ENCODE results near the gene PHLDB3.
"Not testable (repeated sequence)": the region's sequence is repeated elsewhere in the genome, so short reads cannot be mapped to it uniquely, and the experiment has no call there.

The PHLDB3 gene

DNA sequence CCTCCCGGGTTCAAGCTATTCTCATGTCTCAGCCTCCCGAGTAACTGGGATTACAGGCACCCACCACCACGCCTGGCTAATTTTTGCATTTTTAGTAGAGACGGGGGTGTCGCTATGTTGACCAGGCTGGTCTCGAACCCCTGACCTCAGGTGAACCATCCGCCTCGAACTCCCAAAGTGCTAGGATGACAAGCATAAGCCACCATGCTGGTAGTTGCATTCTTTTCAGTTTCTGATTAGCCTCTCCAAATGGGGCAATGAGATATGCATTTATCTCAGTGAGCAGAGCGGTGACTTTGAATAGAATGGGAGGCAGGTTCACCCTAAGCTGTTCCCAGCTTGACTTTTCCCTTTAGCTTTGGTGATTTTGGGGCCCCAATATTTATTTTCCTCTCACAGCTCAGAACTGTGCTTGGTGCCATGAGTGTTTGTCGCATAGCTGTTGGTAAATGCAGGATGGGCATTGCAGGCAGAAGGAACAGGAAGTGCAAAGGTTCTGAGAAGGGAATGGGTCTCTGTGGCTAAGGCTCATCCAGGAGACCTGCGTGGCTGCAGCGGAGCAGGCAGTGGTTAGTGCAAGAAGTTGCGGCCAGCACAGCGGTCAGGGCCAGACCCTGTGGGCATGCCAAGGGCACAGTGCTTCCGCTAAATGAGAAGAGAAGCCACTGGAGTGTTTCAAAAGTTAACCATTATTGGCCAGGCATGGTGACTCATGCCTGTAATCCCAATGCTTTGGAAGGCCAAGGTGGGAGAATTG is 59.8 kb downstream of the PHLDB3 start:
- no peak overlapping the region for H3K4me3 Mint-ChIP-seq
- no peaks in the 10 kb centered on the region for H3K36me3 Mint-ChIP-seq (ENCODE audit: low read depth)
- peaks cover 4% of the 10 kb centered on the region for H3K27me3 Mint-ChIP-seq (ENCODE audit: low read depth)
- no peak for DNase-seq (ENCODE audit: low spot score)
- H3K9me3 Mint-ChIP-seq = no peaks in the 10 kb centered on the region
- no peak overlapping the region for H3K27ac Mint-ChIP-seq
- peaks cover 24% of the 10 kb centered on the region for H3K4me1 Mint-ChIP-seq (ENCODE audit: low read depth)

DNA sequence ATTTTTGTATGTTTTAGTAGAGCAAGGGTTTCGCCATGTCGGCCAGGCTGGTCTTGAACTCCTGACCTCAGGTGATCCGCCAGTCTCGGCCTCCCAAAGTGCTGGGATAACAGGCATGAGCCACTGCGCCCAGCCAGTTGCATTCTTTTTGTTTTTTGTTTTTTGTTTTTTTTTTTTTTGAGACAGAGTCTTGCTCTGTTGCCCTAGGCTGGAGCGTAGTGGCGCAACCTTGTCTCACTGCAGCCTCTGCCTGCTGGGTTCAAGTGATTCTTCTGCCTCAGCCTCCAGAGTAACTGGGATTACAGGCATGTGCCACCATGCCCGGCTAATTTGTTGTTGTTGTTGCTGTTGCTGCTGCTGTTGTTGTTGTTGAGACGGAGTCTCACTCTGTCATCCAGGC is 60.5 kb downstream of the PHLDB3 start:
- H3K36me3 Mint-ChIP-seq (ENCODE audit: low read depth); H3K4me3 Mint-ChIP-seq; H3K27me3 Mint-ChIP-seq (ENCODE audit: low read depth); DNase-seq (ENCODE audit: low spot score); H3K9me3 Mint-ChIP-seq; H3K27ac Mint-ChIP-seq: not testable (repeated sequence)
- H3K4me1 Mint-ChIP-seq (ENCODE audit: low read depth) = peaks cover 27% of the 10 kb centered on the region

DNA sequence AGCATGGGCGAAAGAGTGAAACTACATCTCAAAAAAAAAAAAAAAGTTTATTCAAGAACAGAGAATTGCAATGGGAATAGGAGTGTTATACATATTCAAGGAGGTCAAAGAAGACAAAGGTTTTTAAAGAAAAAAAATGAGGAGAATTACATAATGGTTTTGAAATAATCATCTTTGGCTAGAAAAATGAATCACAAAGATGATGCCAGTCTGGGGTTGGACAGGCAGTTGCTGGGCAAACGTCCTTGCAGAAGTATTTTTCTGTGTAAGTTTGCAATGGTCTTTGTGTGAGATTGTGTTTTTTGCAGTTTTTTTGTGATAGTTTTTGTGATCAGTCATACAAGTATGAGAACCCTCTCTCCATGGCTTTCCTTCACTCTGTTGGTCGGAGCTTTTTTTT is 62.8 kb downstream of the PHLDB3 start:
- Mint-ChIP-seq H3K27me3 (ENCODE audit: low read depth) (peaks cover 4% of the 10 kb centered on the region), H3K27ac (no peak overlapping the region)

DNA sequence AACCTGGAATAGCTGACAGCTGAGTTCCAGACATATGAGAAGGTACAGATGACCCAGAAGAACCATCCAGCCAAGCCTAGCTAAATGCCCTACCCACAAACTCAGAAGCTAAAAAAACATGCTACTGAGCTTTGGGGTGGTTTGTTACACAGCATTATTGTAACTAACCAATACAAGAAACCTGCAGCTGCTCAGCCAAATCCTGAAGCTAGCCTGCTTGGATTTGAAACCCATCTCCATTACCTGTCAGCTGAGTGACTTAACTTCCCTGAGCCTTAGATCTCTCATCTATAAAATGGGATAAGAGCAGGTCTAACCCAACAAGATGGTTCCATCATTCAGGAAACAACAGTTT is 64.9 kb downstream of the PHLDB3 start:
- no peaks in the 10 kb centered on the region for H3K9me3 Mint-ChIP-seq
- peaks cover 35% of the 10 kb centered on the region for H3K4me1 Mint-ChIP-seq (ENCODE audit: low read depth)
- H3K36me3 Mint-ChIP-seq (ENCODE audit: low read depth) = peaks cover 3% of the 10 kb centered on the region
- no peak overlapping the region for H3K4me3 Mint-ChIP-seq
- H3K27me3 Mint-ChIP-seq (ENCODE audit: low read depth) = peaks cover 7% of the 10 kb centered on the region
- H3K27ac Mint-ChIP-seq = peak overlapping the region; percentile 91
- DNase-seq (ENCODE audit: low spot score) = no peak

More for the DNA sequence above, 62.8 kb downstream of the PHLDB3 start:
- DNase-seq (ENCODE audit: low spot score) = no peak
- no peaks in the 10 kb centered on the region for H3K9me3 Mint-ChIP-seq
- peaks cover 39% of the 10 kb centered on the region for H3K4me1 Mint-ChIP-seq (ENCODE audit: low read depth)
- H3K36me3 Mint-ChIP-seq (ENCODE audit: low read depth) = peaks cover 1% of the 10 kb centered on the region
- no peak overlapping the region for H3K4me3 Mint-ChIP-seq

DNA sequence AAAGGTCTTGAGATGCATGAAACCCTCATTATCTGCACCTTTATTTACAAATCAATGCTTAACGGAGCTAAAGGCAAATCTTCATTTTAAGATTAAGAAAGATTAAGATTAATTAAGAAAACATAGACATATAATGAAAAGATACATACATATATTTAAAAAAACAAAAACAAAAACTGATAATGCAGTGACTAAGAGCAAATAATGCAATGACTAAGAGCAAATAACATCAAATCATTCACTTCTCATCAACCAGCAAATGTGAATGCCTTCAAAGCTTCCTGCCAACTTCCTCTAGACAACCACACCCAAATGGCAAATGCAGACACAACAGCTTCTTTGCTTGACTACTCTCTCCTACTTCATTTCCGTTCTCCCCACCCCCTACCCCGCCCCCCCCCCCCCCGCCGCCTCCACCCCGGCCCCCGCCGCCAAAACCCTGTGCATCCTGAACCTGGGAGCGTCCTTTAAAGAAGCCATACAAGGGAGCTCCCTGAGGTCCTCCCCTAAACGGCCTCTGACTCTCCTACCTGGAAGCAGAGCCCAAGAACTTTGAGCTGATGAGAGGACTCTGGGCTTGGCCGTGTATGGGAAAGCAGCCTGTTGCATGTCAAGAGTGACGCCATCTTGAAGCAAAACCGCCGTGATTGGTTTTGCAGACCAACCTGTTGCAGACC is 65.4 kb downstream of the PHLDB3 start:
- Mint-ChIP-seq H3K27ac (peak overlapping the region; percentile 91), H3K4me3 (peak overlapping the region; percentile 67)

DNA sequence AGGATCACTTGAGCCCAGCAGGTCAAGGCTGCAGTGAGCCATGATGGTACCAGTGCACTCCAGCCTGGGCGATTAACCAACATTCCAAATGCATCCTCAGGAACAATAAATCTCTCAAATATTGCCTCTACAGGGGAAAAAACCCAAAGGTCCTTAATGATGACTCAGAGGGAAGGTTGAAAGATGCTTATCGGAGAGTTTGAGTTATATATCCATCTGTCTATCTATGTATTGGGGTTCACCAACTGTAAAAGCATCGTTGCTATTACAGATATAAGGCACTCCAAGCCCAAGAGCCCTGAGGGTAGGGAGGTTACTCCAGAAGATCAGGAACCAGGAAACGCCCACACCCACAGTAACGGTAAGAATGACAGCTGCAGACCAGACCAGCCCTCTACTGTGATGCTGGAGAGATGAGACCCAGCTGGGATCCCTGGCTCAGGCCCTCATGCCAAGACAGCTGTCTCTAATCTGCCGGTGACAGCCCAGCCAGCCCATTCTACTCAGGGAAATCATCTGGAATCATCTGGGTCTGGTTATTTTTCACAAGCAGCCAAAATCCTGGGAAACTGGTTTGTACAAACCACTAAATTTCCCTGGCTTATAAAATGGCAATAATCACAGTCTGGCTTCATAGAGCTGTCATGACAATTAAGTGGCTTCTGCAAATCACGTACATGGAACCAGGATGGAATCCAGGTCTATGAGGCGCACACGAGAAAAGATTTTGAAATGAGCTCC is 66.1 kb downstream of the PHLDB3 start:
- no peak for DNase-seq (ENCODE audit: low spot score)
- Mint-ChIP-seq H3K4me1 (ENCODE audit: low read depth) (peaks cover 31% of the 10 kb centered on the region), H3K9me3 (no peaks in the 10 kb centered on the region), H3K27ac (peak overlapping the region; percentile 91), H3K4me3 (peak overlapping the region; percentile 67), H3K36me3 (ENCODE audit: low read depth) (peaks cover 3% of the 10 kb centered on the region), H3K27me3 (ENCODE audit: low read depth) (peaks cover 7% of the 10 kb centered on the region)

More for the DNA sequence above, 65.4 kb downstream of the PHLDB3 start:
- Mint-ChIP-seq H3K27me3 (ENCODE audit: low read depth) (peaks cover 7% of the 10 kb centered on the region), H3K4me1 (ENCODE audit: low read depth) (peaks cover 33% of the 10 kb centered on the region), H3K36me3 (ENCODE audit: low read depth) (peaks cover 3% of the 10 kb centered on the region), H3K9me3 (no peaks in the 10 kb centered on the region)
- no peak for DNase-seq (ENCODE audit: low spot score)

DNA sequence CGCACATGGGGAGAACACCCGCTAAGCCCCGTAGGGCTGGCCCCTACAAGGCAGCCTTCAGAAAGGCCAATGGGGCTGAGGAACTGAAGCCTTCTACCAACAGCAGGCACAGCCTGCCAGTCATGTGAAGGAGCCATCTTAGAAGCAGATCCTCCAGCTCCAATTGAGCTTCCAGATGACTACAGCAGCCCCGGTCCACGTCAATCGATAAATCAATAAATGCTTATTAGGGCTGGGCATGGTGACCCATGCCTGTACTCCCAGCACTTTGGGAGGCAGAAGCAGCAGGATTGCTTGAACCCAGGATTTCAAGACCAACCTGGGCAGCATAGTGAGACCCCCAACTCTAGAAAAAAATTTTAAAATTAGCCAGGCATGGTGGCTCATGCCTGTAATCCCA is 66.8 kb downstream of the PHLDB3 start:
- peak overlapping the region; percentile 63 for H3K27ac Mint-ChIP-seq
- DNase-seq (ENCODE audit: low spot score) = no peak
- peaks cover 3% of the 10 kb centered on the region for H3K36me3 Mint-ChIP-seq (ENCODE audit: low read depth)
- H3K27me3 Mint-ChIP-seq (ENCODE audit: low read depth) = peaks cover 7% of the 10 kb centered on the region
- no peak overlapping the region for H3K4me3 Mint-ChIP-seq
- peaks cover 36% of the 10 kb centered on the region for H3K4me1 Mint-ChIP-seq (ENCODE audit: low read depth)
- no peaks in the 10 kb centered on the region for H3K9me3 Mint-ChIP-seq

DNA sequence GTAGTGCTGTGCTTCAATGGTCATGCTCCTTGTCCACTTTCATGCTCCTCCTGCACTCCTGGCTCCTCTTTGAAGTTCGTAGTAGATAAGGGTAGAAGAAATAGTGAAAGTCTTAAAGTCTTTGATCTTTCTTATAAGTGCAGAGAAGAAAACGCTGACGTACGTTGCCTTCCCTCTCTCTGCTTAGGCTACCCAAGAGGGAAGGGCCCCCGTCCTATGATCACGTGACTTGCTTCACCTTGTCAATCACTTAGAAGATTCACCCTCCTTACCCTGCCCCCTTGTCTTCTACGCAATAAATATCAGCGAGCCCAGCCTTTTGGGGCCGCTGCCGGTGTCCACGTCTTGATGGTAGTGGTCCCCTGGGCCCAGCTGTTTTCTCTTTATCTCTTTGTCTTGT is 67.3 kb downstream of the PHLDB3 start:
- Mint-ChIP-seq H3K27ac (peak overlapping the region; percentile 63), H3K4me1 (ENCODE audit: low read depth) (peaks cover 37% of the 10 kb centered on the region)
- not testable (repeated sequence) for H3K27me3 Mint-ChIP-seq (ENCODE audit: low read depth); H3K9me3 Mint-ChIP-seq; DNase-seq (ENCODE audit: low spot score); H3K4me3 Mint-ChIP-seq; H3K36me3 Mint-ChIP-seq (ENCODE audit: low read depth)

DNA sequence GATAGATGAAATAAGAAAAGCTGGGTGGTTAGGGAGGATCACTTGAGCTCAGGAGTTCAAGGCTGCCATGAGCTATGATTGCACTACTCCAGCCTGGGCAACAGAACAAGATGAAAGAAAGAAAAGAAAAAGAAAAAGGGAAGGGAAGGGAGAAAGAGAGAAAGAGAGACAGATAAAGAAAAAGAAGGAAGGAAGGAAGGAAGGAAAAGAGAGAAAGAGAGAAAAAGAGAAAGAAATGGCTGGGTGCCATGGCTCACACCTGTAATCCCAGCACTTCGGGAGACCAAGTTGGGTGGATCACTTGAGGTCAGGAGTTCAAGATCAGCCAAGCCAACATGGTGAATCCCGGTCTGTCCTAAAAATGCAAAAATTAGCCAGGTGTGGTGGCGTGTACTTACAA is 68.8 kb downstream of the PHLDB3 start:
- Mint-ChIP-seq H3K9me3 (no peaks in the 10 kb centered on the region), H3K4me1 (ENCODE audit: low read depth) (peaks cover 38% of the 10 kb centered on the region), H3K36me3 (ENCODE audit: low read depth) (peaks cover 3% of the 10 kb centered on the region), H3K4me3 (no peak overlapping the region), H3K27me3 (ENCODE audit: low read depth) (peaks cover 3% of the 10 kb centered on the region), H3K27ac (peak overlapping the region; percentile 16)
- no peak for DNase-seq (ENCODE audit: low spot score)

DNA sequence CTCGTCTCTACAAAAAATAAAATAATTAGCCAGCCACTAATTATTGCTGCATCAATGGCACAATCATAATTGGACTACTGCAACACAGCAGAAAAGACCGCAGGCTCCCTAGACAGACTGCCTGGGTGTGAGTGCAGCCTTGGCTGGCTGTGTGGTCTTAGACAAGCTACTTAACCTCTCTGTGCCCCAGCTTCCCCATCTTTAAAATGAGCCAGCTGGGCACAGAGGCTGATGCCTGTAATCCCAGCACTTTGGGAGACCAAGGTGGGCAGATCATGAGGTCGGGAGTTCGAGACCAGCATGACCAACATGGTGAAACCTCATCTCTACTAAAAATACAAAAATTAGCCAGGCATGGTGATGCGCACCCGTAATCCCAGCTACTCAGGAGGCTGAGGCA is 70.9 kb downstream of the PHLDB3 start:
- Mint-ChIP-seq H3K27ac (no peak overlapping the region), H3K9me3 (no peaks in the 10 kb centered on the region), H3K36me3 (ENCODE audit: low read depth) (peaks cover 2% of the 10 kb centered on the region), H3K4me3 (no peak overlapping the region), H3K4me1 (ENCODE audit: low read depth) (peaks cover 36% of the 10 kb centered on the region), H3K27me3 (ENCODE audit: low read depth) (peaks cover 3% of the 10 kb centered on the region)
- no peak for DNase-seq (ENCODE audit: low spot score)

DNA sequence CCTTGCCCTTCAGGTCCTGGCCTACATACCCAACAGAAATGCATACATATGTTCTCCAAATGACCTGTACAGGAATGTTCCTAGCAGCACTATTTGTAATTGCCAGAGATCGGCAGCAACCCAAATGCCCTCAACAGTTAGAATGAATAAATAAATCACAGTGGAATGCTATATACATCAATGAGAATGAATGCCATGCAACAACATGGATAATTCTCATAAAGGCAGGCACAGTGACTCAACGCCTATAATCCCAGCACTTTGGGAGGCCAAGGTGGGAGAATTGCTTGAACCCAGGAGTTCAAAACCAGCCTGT is 71.2 kb downstream of the PHLDB3 start:
- Mint-ChIP-seq H3K4me3 (no peak overlapping the region), H3K27me3 (ENCODE audit: low read depth) (peaks cover 3% of the 10 kb centered on the region), H3K4me1 (ENCODE audit: low read depth) (peaks cover 32% of the 10 kb centered on the region), H3K36me3 (ENCODE audit: low read depth) (peaks cover 2% of the 10 kb centered on the region), H3K27ac (no peak overlapping the region), H3K9me3 (no peaks in the 10 kb centered on the region)
- no peak for DNase-seq (ENCODE audit: low spot score)

DNA sequence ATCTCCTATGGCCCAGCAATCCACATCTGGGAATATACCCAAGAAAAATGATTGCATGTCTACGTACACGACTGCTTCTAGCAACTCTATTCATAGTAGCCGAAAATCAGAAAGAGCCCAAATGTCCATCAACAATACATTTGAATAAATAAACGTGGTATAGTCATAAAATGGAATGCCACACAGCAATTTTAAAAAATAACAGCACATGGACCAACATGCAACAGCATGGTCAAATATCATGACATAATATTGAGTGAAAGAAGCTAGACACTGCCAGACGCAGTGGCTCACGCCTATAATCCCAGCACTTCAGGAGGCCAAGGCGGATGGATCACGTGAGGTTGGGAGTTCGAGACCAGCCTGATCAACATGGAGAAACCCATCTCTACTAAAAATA is 73.6 kb downstream of the PHLDB3 start:
- H3K27ac Mint-ChIP-seq = no peak overlapping the region
- H3K9me3 Mint-ChIP-seq = no peaks in the 10 kb centered on the region
- H3K4me3 Mint-ChIP-seq = no peak overlapping the region
- peaks cover 3% of the 10 kb centered on the region for H3K27me3 Mint-ChIP-seq (ENCODE audit: low read depth)
- H3K36me3 Mint-ChIP-seq (ENCODE audit: low read depth) = peaks cover 2% of the 10 kb centered on the region
- H3K4me1 Mint-ChIP-seq (ENCODE audit: low read depth) = peaks cover 21% of the 10 kb centered on the region
- no peak for DNase-seq (ENCODE audit: low spot score)

DNA sequence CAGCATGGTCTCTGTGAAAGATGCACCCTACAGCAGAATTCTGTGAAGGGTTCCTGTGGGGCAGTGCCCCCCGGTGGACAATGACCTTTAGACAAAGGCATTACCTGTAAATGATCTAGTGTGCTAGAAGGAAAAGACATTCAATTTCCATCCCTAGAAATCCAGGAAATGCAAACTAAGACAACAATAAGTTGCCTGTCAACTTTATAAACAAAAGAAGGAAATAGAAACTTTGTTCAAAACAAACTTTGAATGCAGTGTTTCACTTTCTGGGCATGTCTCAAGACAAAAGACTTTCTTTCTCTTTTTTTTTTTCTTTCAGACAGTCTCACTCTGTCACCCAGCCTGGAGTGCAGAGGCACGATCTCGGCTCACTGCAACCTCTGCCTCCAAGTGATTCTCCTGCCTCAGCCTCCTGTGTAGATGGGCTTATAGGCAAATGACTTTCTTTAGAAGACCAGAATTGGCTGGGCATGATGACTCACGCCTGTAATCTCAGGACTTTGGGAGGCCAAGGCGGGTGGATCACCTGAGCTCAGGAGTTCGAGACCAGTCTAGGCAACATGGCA is 74.3 kb downstream of the PHLDB3 start:
- Mint-ChIP-seq H3K4me3 (no peak overlapping the region), H3K4me1 (ENCODE audit: low read depth) (peaks cover 24% of the 10 kb centered on the region), H3K27me3 (ENCODE audit: low read depth) (no peaks in the 10 kb centered on the region), H3K36me3 (ENCODE audit: low read depth) (no peaks in the 10 kb centered on the region), H3K9me3 (no peaks in the 10 kb centered on the region), H3K27ac (no peak overlapping the region)
- DNase-seq (ENCODE audit: low spot score) = no peak

DNA sequence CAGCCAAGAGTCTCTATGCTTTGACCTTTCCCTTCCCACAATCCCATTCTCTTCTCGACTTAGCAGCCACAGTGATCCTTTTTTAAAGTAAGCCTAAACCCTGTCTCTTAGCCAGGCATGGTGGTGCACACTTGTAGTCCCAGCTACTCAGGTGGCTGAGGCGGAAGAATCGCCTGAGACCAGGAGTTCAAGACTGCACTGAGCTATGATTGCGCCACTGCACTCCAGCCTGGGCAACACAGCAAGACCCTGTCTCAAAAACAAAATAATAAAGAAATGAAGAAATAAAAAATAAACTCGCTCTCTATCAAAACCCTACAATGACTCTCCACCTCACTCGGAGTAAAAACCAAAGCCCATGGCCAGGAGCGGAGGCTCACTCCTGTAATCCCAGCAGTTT is 75.2 kb downstream of the PHLDB3 start:
- Mint-ChIP-seq H3K4me1 (ENCODE audit: low read depth) (peaks cover 24% of the 10 kb centered on the region), H3K27me3 (ENCODE audit: low read depth) (peaks cover 4% of the 10 kb centered on the region), H3K4me3 (no peak overlapping the region), H3K36me3 (ENCODE audit: low read depth) (no peaks in the 10 kb centered on the region), H3K27ac (no peak overlapping the region), H3K9me3 (no peaks in the 10 kb centered on the region)
- no peak for DNase-seq (ENCODE audit: low spot score)

Data from T-helper 2 cell treated with Interferon-gamma antibody and Interleukin-4, amounts not matched to agents 5 μg/mL and 100 μg/mL, for 36 hours (primary cell).